Thyroid gland (tissue), 4 donors: ENCODE results near the gene UBE2QL1. TPM values are rescaled to one million over a fixed set of nuclear protein-coding genes. Genes with fewer than 3 reads are reported as not detected.

Experiments used
- DNase-seq, 2 donors: peaks; one replicate each; pipeline ENCODE4 v3.0.0-alpha.2; 2019
- H3K27ac ChIP-seq, 3 donors: fragments of 200-600 bp; sonication (generic); 1 replicate in 2 of 3; 2 replicates in 1 of 3; pipeline ENCODE4 v1.5.1; 2016 to 2019; ENCODE audit warnings: mild to moderate bottlenecking in 1 of 3, moderate library complexity in 1 of 3
- H3K27me3 ChIP-seq: fragments of 200-600 bp; sonication (generic); one replicate; pipeline ENCODE4 v1.5.1; 2019
- H3K36me3 ChIP-seq, 2 donors: fragments of 200-600 bp; sonication (generic); one replicate each; pipeline ENCODE4 v1.5.1; 2016 to 2019
- H3K4me1 ChIP-seq, 2 donors: fragments of 200-600 bp; sonication (generic); one replicate each; pipeline ENCODE4 v1.5.1; 2017 to 2019
- H3K4me3 ChIP-seq, 3 donors: fragments of 200-600 bp; sonication (generic); replicated peaks in 1 of 3; 1 replicate in 2 of 3; 2 replicates in 1 of 3; pipeline ENCODE4 v1.5.1; 2016; ENCODE audit warnings: mild to moderate bottlenecking in 1 of 3
- H3K9me3 ChIP-seq: fragments of 200-600 bp; sonication (generic); one replicate; pipeline ENCODE4 v1.5.1; 2017
- CTCF ChIP-seq, 6 experiments: fragments of 200-600 bp in 3 of 6; fragments of 450-650 bp in 3 of 6; sonication (generic) in 3 of 6; IDR thresholded peaks; one replicate each; pipeline ENCODE4 v1.5.1; 2016 to 2019; ENCODE audit warnings: antibody characterized with exemption in 6 of 6, mild to moderate bottlenecking in 2 of 6, inconsistent platforms in 1 of 6, moderate library complexity in 1 of 6
- POLR2A ChIP-seq, 2 donors: fragments of 450-650 bp; IDR thresholded peaks; one replicate each; pipeline ENCODE4 v1.6.1; 2017; ENCODE audit warnings: antibody characterized with exemption in 2 of 2, mild to moderate bottlenecking in 2 of 2, moderate library complexity in 1 of 2
- WGBS, 2 donors: methylation state at CpG; one replicate each; pipeline ENCODE4 v1.1.5; 2017; 5-methylcytosine and 5-hydroxymethylcytosine counted together
- intact Hi-C: fragments of 100-400 bp; cut with DNase I; formaldehyde crosslinking; loops from one replicate; pipeline ENCODE4 v1.15.1; 2023
- total RNA-seq, 4 donors: library from RNA; depleted of rRNA; stranded (reverse); fragments of >200 nt; gene quantifications; one replicate each; pipeline ENCODE4 v1.2.3, GENCODE V29; 2016

Gene UBE2QL1
- total RNA-seq, 4 donors from 2014 or later = 2.0 to 4.0 (median 2.6) TPM

- no peak for DNase-seq
- no peaks in the 10 kb centered on the region for H3K27me3 ChIP-seq
- intact Hi-C loops = no loop called here
- H3K9me3 ChIP-seq = no peaks in the 10 kb centered on the region
- TF ChIP-seq POLR2A (IDR thresholded peaks at IDR 0.05) (no peak), CTCF (IDR thresholded peaks at IDR 0.05) (no peak)
- H3K4me1 ChIP-seq = no peaks in the 10 kb centered on the region
- no peak overlapping the region for H3K4me3 ChIP-seq
- no peaks in the 10 kb centered on the region for H3K36me3 ChIP-seq
- H3K27ac ChIP-seq = no peak overlapping the region
- 90 to 95% methylated on average over 11 of the region's 11 CpGs for WGBS, 2 donors
These were observed 21.2 kb downstream of the UBE2QL1 start for GRCh38 chr5:6469836-6470235.

GRCh38 chr5:6470672-6471071 is 22.0 kb downstream of the UBE2QL1 start:
- Histone ChIP-seq H3K9me3 (no peaks in the 10 kb centered on the region), H3K27me3 (no peaks in the 10 kb centered on the region), H3K27ac (no peak overlapping the region), H3K36me3 (no peaks in the 10 kb centered on the region), H3K4me1 (no peaks in the 10 kb centered on the region), H3K4me3 (no peak overlapping the region)
- no peak for DNase-seq
- intact Hi-C loops = no loop called here
- WGBS, 2 donors = 90 to 94% methylated on average over 4 of the region's 4 CpGs
- TF ChIP-seq CTCF (IDR thresholded peaks at IDR 0.05) = no peak
- TF ChIP-seq POLR2A (IDR thresholded peaks at IDR 0.05) = no peak

GRCh38 chr5:6471252-6471651 is 22.6 kb downstream of the UBE2QL1 start:
- WGBS, 2 donors = 88 to 100% methylated on average over 1 of the region's 1 CpG
- DNase-seq = no peak
- Histone ChIP-seq H3K4me3 (no peak overlapping the region), H3K4me1 (no peaks in the 10 kb centered on the region), H3K27me3 (no peaks in the 10 kb centered on the region), H3K36me3 (no peaks in the 10 kb centered on the region), H3K9me3 (no peaks in the 10 kb centered on the region), H3K27ac (no peak overlapping the region)
- intact Hi-C loops = no loop called here
- TF ChIP-seq POLR2A (IDR thresholded peaks at IDR 0.05) (no peak), CTCF (IDR thresholded peaks at IDR 0.05) (no peak)

- intact Hi-C loops = no loop called here
- 74 to 78% methylated on average over 5 of the region's 5 CpGs for WGBS, 2 donors
- H3K27ac ChIP-seq = no peak overlapping the region
- TF ChIP-seq POLR2A (IDR thresholded peaks at IDR 0.05) = no peak
- no peak for TF ChIP-seq CTCF (IDR thresholded peaks at IDR 0.05)
- no peaks in the 10 kb centered on the region for H3K9me3 ChIP-seq
- no peaks in the 10 kb centered on the region for H3K4me1 ChIP-seq
- no peak for DNase-seq
- H3K27me3 ChIP-seq = no peaks in the 10 kb centered on the region
- no peak overlapping the region for H3K4me3 ChIP-seq
- no peaks in the 10 kb centered on the region for H3K36me3 ChIP-seq
These were observed 24.1 kb downstream of the UBE2QL1 start for GRCh38 chr5:6472792-6473191.

- 85 to 86% methylated on average over 6 of the region's 6 CpGs for WGBS, 2 donors
- Histone ChIP-seq H3K4me3 (no peak overlapping the region), H3K36me3 (no peaks in the 10 kb centered on the region), H3K27me3 (no peaks in the 10 kb centered on the region), H3K4me1 (no peaks in the 10 kb centered on the region), H3K27ac (no peak overlapping the region), H3K9me3 (no peaks in the 10 kb centered on the region)
- intact Hi-C loops = no loop called here
- no peak for DNase-seq
- TF ChIP-seq CTCF (IDR thresholded peaks at IDR 0.05) (no peak), POLR2A (IDR thresholded peaks at IDR 0.05) (no peak)
These were observed 24.6 kb downstream of the UBE2QL1 start for GRCh38 chr5:6473284-6473683.
